Body of pancreas (tissue), 4 donors: ENCODE measurements around the gene ZNF71.

ENCODE experiments used
- POLR2A ChIP-seq, 3 donors: fragments of 450-650 bp; IDR thresholded peaks; one replicate each; pipeline ENCODE4 v1.6.1; 2016; ENCODE audit warnings: antibody characterized with exemption in 3 of 3, mild to moderate bottlenecking in 2 of 3
- TF ChIP-seq, protein P1 (sequence below), 7 experiments: fragments of 450-650 bp in 4 of 7; fragments of 200-600 bp in 3 of 7; sonication (generic) in 3 of 7; IDR thresholded peaks; one replicate each; pipeline ENCODE4 v1.5.1; 2016 to 2019; ENCODE audit warnings: antibody characterized with exemption in 7 of 7

DNA sequence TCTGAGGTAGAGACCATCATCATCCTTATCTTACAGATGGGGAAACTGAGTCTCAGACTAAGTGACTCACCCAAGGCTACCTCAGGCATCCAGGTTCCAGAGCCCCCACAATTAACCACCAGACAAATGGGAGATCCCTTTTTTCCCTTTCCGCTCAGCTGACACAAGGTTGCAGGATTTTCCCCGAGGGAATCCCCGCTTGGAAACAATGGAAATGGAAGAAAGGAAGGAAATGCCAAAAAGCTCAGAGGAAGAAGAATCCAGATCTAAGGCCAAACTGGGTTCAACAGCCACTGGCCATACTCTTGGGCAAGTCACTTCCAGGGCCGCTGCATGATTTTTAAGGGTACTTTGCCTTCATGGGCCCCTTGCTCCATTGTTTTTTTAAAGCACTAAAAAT is 1.6 kb downstream of the ZNF71 start:
- TF ChIP-seq, protein P1, sequence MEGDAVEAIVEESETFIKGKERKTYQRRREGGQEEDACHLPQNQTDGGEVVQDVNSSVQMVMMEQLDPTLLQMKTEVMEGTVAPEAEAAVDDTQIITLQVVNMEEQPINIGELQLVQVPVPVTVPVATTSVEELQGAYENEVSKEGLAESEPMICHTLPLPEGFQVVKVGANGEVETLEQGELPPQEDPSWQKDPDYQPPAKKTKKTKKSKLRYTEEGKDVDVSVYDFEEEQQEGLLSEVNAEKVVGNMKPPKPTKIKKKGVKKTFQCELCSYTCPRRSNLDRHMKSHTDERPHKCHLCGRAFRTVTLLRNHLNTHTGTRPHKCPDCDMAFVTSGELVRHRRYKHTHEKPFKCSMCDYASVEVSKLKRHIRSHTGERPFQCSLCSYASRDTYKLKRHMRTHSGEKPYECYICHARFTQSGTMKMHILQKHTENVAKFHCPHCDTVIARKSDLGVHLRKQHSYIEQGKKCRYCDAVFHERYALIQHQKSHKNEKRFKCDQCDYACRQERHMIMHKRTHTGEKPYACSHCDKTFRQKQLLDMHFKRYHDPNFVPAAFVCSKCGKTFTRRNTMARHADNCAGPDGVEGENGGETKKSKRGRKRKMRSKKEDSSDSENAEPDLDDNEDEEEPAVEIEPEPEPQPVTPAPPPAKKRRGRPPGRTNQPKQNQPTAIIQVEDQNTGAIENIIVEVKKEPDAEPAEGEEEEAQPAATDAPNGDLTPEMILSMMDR (IDR thresholded peaks at IDR 0.05) = no peak
- no peak for TF ChIP-seq POLR2A (IDR thresholded peaks at IDR 0.05)
